Measurements from ENCODE around the gene TXNDC12.

Gene TXNDC12

DNA sequence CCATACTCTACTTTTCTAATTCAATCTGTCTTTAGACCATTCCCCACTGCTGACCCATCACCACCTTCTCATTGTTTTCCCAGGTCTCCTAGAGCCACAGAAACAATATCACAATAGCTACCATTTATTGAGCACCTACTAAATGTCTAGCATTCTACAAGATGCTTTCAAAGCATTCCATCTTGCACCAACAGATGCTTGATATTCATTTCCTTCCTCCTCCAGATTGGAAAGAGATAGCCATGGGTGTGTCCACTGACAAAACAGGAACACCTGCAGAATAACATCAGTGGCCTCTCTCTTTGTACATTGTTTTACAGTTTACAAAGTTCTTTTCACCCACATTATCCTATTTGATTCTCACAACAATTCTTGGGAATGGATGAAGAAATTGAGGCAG, 66.7 kb downstream of the TXNDC12 start:
- no peaks in the 10 kb centered on the region for H3K79me2 ChIP-seq (ENCODE audit: insufficient read depth, low read length)
- no peaks in the 10 kb centered on the region for H3F3A ChIP-seq (ENCODE audit: insufficient read depth, low read length)
- H3K9me3 ChIP-seq (ENCODE audit: low read length): no peaks in the 10 kb centered on the region
- no peak overlapping the region for H3K27ac ChIP-seq (ENCODE audit: low read depth, low read length, poor library complexity, severe bottlenecking)
- no peaks in the 10 kb centered on the region for H3K27me3 ChIP-seq (ENCODE audit: insufficient read depth, low read length)
- no peak for TF ChIP-seq EZH2 (IDR thresholded peaks at IDR 0.05; ENCODE audit: borderline replicate concordance, low read length)
- TF ChIP-seq, protein P1, sequence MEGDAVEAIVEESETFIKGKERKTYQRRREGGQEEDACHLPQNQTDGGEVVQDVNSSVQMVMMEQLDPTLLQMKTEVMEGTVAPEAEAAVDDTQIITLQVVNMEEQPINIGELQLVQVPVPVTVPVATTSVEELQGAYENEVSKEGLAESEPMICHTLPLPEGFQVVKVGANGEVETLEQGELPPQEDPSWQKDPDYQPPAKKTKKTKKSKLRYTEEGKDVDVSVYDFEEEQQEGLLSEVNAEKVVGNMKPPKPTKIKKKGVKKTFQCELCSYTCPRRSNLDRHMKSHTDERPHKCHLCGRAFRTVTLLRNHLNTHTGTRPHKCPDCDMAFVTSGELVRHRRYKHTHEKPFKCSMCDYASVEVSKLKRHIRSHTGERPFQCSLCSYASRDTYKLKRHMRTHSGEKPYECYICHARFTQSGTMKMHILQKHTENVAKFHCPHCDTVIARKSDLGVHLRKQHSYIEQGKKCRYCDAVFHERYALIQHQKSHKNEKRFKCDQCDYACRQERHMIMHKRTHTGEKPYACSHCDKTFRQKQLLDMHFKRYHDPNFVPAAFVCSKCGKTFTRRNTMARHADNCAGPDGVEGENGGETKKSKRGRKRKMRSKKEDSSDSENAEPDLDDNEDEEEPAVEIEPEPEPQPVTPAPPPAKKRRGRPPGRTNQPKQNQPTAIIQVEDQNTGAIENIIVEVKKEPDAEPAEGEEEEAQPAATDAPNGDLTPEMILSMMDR (IDR thresholded peaks at IDR 0.05; ENCODE audit: low read length): no peak
- H3K9ac ChIP-seq (ENCODE audit: low read length): no peak overlapping the region
- no peaks in the 10 kb centered on the region for H3K4me1 ChIP-seq (ENCODE audit: insufficient read depth, low read length, severe bottlenecking)
- no peaks in the 10 kb centered on the region for H4K20me1 ChIP-seq (ENCODE audit: insufficient read depth, low read length)
- H3K9me2 ChIP-seq (ENCODE audit: low read depth, low read length): no peaks in the 10 kb centered on the region
- H3K4me2 ChIP-seq (ENCODE audit: low read length): no peak overlapping the region
- H3K4me3 ChIP-seq (ENCODE audit: low read depth, low read length, poor library complexity, severe bottlenecking): no peak overlapping the region
- H3K36me3 ChIP-seq (ENCODE audit: insufficient read depth, low read length): no peaks in the 10 kb centered on the region
- H2AFZ ChIP-seq (ENCODE audit: low read length): no peak overlapping the region

DNA sequence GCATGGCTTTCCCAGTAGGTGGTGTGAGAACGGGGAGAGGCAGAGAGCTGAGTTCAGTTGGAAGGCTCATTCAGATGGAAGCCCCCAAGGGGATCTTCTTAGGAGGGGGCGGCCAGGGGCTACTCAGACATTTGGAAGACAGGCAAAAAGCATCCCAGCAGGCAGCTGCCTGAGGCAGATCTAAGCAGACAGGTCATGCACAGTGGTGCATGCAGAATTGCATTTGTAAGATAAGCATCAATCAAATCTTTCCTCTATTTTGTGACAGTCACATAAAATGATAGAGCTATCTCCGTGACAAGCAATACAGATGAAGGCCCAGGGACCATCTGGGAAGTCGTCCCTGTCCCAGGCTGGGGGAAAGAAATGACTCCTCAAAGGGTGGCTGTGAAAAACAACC, 68.3 kb downstream of the TXNDC12 start:
- Histone ChIP-seq H3F3A (ENCODE audit: insufficient read depth, low read length) (no peaks in the 10 kb centered on the region), H2AFZ (ENCODE audit: low read length) (no peak overlapping the region), H3K79me2 (ENCODE audit: insufficient read depth, low read length) (no peaks in the 10 kb centered on the region), H3K27ac (ENCODE audit: low read depth, low read length, poor library complexity, severe bottlenecking) (no peak overlapping the region), H3K4me2 (ENCODE audit: low read length) (no peak overlapping the region), H4K20me1 (ENCODE audit: insufficient read depth, low read length) (no peaks in the 10 kb centered on the region), H3K4me1 (ENCODE audit: insufficient read depth, low read length, severe bottlenecking) (no peaks in the 10 kb centered on the region), H3K9me2 (ENCODE audit: low read depth, low read length) (no peaks in the 10 kb centered on the region), H3K4me3 (ENCODE audit: low read depth, low read length, poor library complexity, severe bottlenecking) (no peak overlapping the region), H3K27me3 (ENCODE audit: insufficient read depth, low read length) (no peaks in the 10 kb centered on the region), H3K9me3 (ENCODE audit: low read length) (no peaks in the 10 kb centered on the region), H3K36me3 (ENCODE audit: insufficient read depth, low read length) (no peaks in the 10 kb centered on the region), H3K9ac (ENCODE audit: low read length) (no peak overlapping the region)
- TF ChIP-seq, protein P1 (IDR thresholded peaks at IDR 0.05; ENCODE audit: low read length): no peak
- TF ChIP-seq EZH2 (IDR thresholded peaks at IDR 0.05; ENCODE audit: borderline replicate concordance, low read length): no peak

DNA sequence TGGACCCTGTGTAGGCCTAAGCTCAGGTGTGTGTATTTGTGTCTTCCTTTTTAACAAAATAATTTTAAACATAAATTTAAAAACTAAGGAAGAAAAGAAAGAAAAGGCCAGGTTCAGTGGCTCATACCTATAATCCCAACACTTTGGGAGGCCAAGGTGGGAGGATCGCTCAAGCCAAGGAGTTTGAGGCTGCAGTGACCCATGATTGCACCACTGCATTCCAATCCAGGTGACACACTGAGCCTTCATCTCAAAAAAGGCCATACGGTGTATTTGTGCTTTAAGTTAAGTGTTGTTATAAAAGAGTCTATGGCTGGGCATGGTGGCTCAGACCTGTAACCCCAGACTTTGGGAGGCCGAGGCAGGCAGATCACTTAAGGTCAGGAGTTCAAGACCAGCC, 72.8 kb downstream of the TXNDC12 start:
- no peaks in the 10 kb centered on the region for H3K9me3 ChIP-seq (ENCODE audit: low read length)
- no peaks in the 10 kb centered on the region for H3K36me3 ChIP-seq (ENCODE audit: insufficient read depth, low read length)
- H3K4me2 ChIP-seq (ENCODE audit: low read length): no peak overlapping the region
- no peak overlapping the region for H3K27ac ChIP-seq (ENCODE audit: low read depth, low read length, poor library complexity, severe bottlenecking)
- no peaks in the 10 kb centered on the region for H3K4me1 ChIP-seq (ENCODE audit: insufficient read depth, low read length, severe bottlenecking)
- TF ChIP-seq, protein P1 (IDR thresholded peaks at IDR 0.05; ENCODE audit: low read length): no peak
- no peak for TF ChIP-seq EZH2 (IDR thresholded peaks at IDR 0.05; ENCODE audit: borderline replicate concordance, low read length)
- no peak overlapping the region for H2AFZ ChIP-seq (ENCODE audit: low read length)
- H4K20me1 ChIP-seq (ENCODE audit: insufficient read depth, low read length): no peaks in the 10 kb centered on the region
- no peaks in the 10 kb centered on the region for H3K79me2 ChIP-seq (ENCODE audit: insufficient read depth, low read length)
- no peaks in the 10 kb centered on the region for H3K27me3 ChIP-seq (ENCODE audit: insufficient read depth, low read length)
- no peaks in the 10 kb centered on the region for H3K9me2 ChIP-seq (ENCODE audit: low read depth, low read length)
- no peak overlapping the region for H3K9ac ChIP-seq (ENCODE audit: low read length)
- H3F3A ChIP-seq (ENCODE audit: insufficient read depth, low read length): no peaks in the 10 kb centered on the region
- H3K4me3 ChIP-seq (ENCODE audit: low read depth, low read length, poor library complexity, severe bottlenecking): no peak overlapping the region

Measured in OCI-LY1 (cell line).